CD14-positive monocyte (primary cell): ENCODE data around the gene CTNNA2. TPM values are rescaled to one million over a fixed set of nuclear protein-coding genes. Genes with fewer than 3 reads are reported as not detected.

ENCODE experiments used
- DNase-seq, 3 donors: peaks; one replicate each; pipeline ENCODE4 v3.0.0-alpha.2; 2011 to 2022
- H2AFZ ChIP-seq: 2 replicates; pipeline ENCODE4 v1.6.0; 2012; ENCODE audit warnings: mild to moderate bottlenecking, low read depth, low read length, inconsistent platforms; ENCODE audit not compliant: insufficient read depth, poor library complexity, severe bottlenecking
- H3K27ac ChIP-seq, 2 donors: 1 replicate in 1 of 2; 2 replicates in 1 of 2; pipeline ENCODE4 v1.5.1; 2012 to 2013; ENCODE audit warnings: low read length in 2 of 2, control low read depth in 1 of 2, inconsistent platforms in 1 of 2, low read depth in 1 of 2, mild to moderate bottlenecking in 1 of 2
- H3K27me3 ChIP-seq, 2 donors: one replicate each; pipeline versions ENCODE4 v1.6.0 to v1.6.1; 2011 to 2013; ENCODE audit warnings: low read length in 2 of 2; ENCODE audit not compliant: control insufficient read depth in 2 of 2, insufficient read depth in 2 of 2
- H3K36me3 ChIP-seq, 2 donors: replicated peaks in 1 of 2; 1 replicate in 1 of 2; 2 replicates in 1 of 2; pipeline versions ENCODE4 v1.5.1 to v1.6.1; 2012 to 2013; ENCODE audit warnings: low read length in 2 of 2, control low read depth in 1 of 2, inconsistent platforms in 1 of 2, mild to moderate bottlenecking in 1 of 2; ENCODE audit not compliant: insufficient read depth in 2 of 2, control insufficient read depth in 1 of 2
- H3K4me1 ChIP-seq, 2 donors: 1 replicate in 1 of 2; 2 replicates in 1 of 2; pipeline versions ENCODE4 v1.5.1 to v1.6.1; 2012 to 2013; ENCODE audit warnings: low read length in 2 of 2, control low read depth in 1 of 2, inconsistent platforms in 1 of 2, mild to moderate bottlenecking in 1 of 2, moderate library complexity in 1 of 2; ENCODE audit not compliant: insufficient read depth in 2 of 2, control insufficient read depth in 1 of 2
- H3K4me2 ChIP-seq: replicated peaks from 2 replicates; pipeline ENCODE3; 2012; ENCODE audit warnings: low read length, moderate library complexity, mild to moderate bottlenecking; ENCODE audit not compliant: poor library complexity, severe bottlenecking; ENCODE audit errors: extremely low read depth
- H3K4me3 ChIP-seq, 3 experiments: fragments of 200-600 bp in 1 of 3; sonication (generic) in 1 of 3; replicated peaks in 1 of 3; 1 replicate in 2 of 3; 2 replicates in 1 of 3; pipeline ENCODE4 v1.5.1; 2011 to 2013; ENCODE audit warnings: low read length in 3 of 3, mild to moderate bottlenecking in 3 of 3, control low read depth in 2 of 3, low read depth in 2 of 3, inconsistent platforms in 1 of 3, moderate library complexity in 1 of 3
- H3K79me2 ChIP-seq: 2 replicates; pipeline ENCODE4 v1.6.0; 2012; ENCODE audit warnings: mild to moderate bottlenecking, control low read depth, inconsistent platforms, low read length, moderate library complexity; ENCODE audit not compliant: insufficient read depth
- H3K9ac ChIP-seq: 2 replicates; pipeline ENCODE4 v1.6.0; 2017; ENCODE audit warnings: low read length, mild to moderate bottlenecking; ENCODE audit not compliant: insufficient read depth, poor library complexity, severe bottlenecking
- H3K9me3 ChIP-seq, 2 donors: replicated peaks in 1 of 2; 1 replicate in 1 of 2; 2 replicates in 1 of 2; pipeline versions ENCODE4 v1.5.1 to v1.6.1; 2012 to 2013; ENCODE audit warnings: low read length in 2 of 2, control low read depth in 1 of 2; ENCODE audit not compliant: control insufficient read depth in 1 of 2, insufficient read depth in 1 of 2
- H4K20me1 ChIP-seq: 2 replicates; pipeline ENCODE4 v1.6.0; 2012; ENCODE audit warnings: mild to moderate bottlenecking, low read length, control low read depth, moderate library complexity; ENCODE audit not compliant: insufficient read depth
- H3K27ac Mint-ChIP-seq, 7 donors: one replicate each; pipeline ENCODE4 v1.8.0; 2020; ENCODE audit warnings: mild to moderate bottlenecking in 7 of 7, mixed read lengths in 7 of 7, moderate library complexity in 6 of 7, inconsistent platforms in 2 of 7
- H3K27me3 Mint-ChIP-seq, 3 donors: one replicate each; pipeline ENCODE4 v1.8.0; 2021 to 2022; ENCODE audit warnings: low read depth in 3 of 3, mild to moderate bottlenecking in 3 of 3, mixed read lengths in 3 of 3, moderate library complexity in 3 of 3, inconsistent platforms in 1 of 3
- H3K36me3 Mint-ChIP-seq, 2 donors: one replicate each; pipeline ENCODE4 v1.8.0; 2020; ENCODE audit warnings: mixed read lengths in 2 of 2, inconsistent platforms in 1 of 2, mild to moderate bottlenecking in 1 of 2
- H3K4me1 Mint-ChIP-seq: one replicate; pipeline ENCODE4 v1.8.0; 2020; ENCODE audit warnings: mild to moderate bottlenecking, mixed read lengths
- H3K4me3 Mint-ChIP-seq, 2 donors: one replicate each; pipeline ENCODE4 v1.8.0; 2020; ENCODE audit warnings: mild to moderate bottlenecking in 2 of 2, mixed read lengths in 2 of 2, moderate library complexity in 1 of 2
- H3K9me3 Mint-ChIP-seq, 7 donors: one replicate each; pipeline ENCODE4 v1.8.0; 2020 to 2022; ENCODE audit warnings: mixed read lengths in 7 of 7, mild to moderate bottlenecking in 6 of 7, moderate library complexity in 6 of 7, inconsistent platforms in 2 of 7
- CTCF ChIP-seq: fragments of 200-600 bp; IDR thresholded peaks from one replicate; pipeline ENCODE4 v1.8.0; 2022; ENCODE audit warnings: antibody characterized with exemption, mild to moderate bottlenecking
- WGBS: methylation state at CpG from one replicate; pipeline ENCODE4 v1.1.5; 2013; ENCODE audit warnings: missing lambda C conversion rate; ENCODE audit not compliant: insufficient coverage; 5-methylcytosine and 5-hydroxymethylcytosine counted together
- intact Hi-C, 2 donors: fragments of 100-400 bp; cut with micrococcal nuclease; formaldehyde crosslinking; loops; one replicate each; pipeline versions ENCODE4 v1.15.0 to v1.15.1; 2023
- polyA plus RNA-seq, 3 donors: library from polyadenylated mRNA; depleted of rRNA in 1 of 3; unstranded in 2 of 3; stranded (reverse) in 1 of 3; fragments of 300-500 nt in 2 of 3; fragments of >200 nt in 1 of 3; fragmentation: Illumina TruSeq in 2 of 3; gene quantifications; 1 replicate in 2 of 3; 2 replicates in 1 of 3; pipeline ENCODE4 v1.2.3, GENCODE V29; 2012 to 2021

Gene CTNNA2
- polyA plus RNA-seq, 3 donors, result not detected

- Histone ChIP-seq H3K9ac (no peak overlapping the region), H3K36me3 (no peaks in the 10 kb centered on the region), H3K9me3 (no peaks in the 10 kb centered on the region), H3K4me1 (no peaks in the 10 kb centered on the region), H2AFZ (no peak overlapping the region), H3K4me3 (no peak overlapping the region), H3K27me3 (no peaks in the 10 kb centered on the region), H4K20me1 (no peaks in the 10 kb centered on the region), H3K27ac (no peak overlapping the region), H3K4me2 (no peak overlapping the region), H3K79me2 (no peaks in the 10 kb centered on the region)
- DNase-seq, result no peak
- Mint-ChIP-seq H3K27me3 (peaks cover 0 to 3% (median 1%) of the 10 kb centered on the region in 3 donors), H3K27ac (no peak overlapping the region), H3K4me1 (no peaks in the 10 kb centered on the region), H3K4me3 (no peak overlapping the region), H3K36me3 (no peaks in the 10 kb centered on the region), H3K9me3 (peaks cover 0 to 8% (median 0%) of the 10 kb centered on the region in 7 donors)
- TF ChIP-seq CTCF, result no peak
- WGBS, result 100% methylated on average over 2 of the region's 5 CpGs
- intact Hi-C loops, result no loop called here
Measured at GRCh38 chr2:80258341-80258740, 745.5 kb downstream of the CTNNA2 start.

GRCh38 chr2:80258793-80259192, 745.9 kb downstream of the CTNNA2 start:
- WGBS, result 90% methylated on average over 2 of the region's 5 CpGs
- no peaks in the 10 kb centered on the region for H3K36me3 ChIP-seq
- no peaks in the 10 kb centered on the region for H3K36me3 Mint-ChIP-seq

More at GRCh38 chr2:80258793-80259192, 745.9 kb downstream of the CTNNA2 start:
- Histone ChIP-seq H3K27ac (no peak overlapping the region), H2AFZ (no peak overlapping the region), H3K9me3 (no peaks in the 10 kb centered on the region), H3K9ac (no peak overlapping the region), H3K4me2 (no peak overlapping the region), H3K4me3 (no peak overlapping the region), H3K79me2 (no peaks in the 10 kb centered on the region), H4K20me1 (no peaks in the 10 kb centered on the region), H3K4me1 (no peaks in the 10 kb centered on the region), H3K27me3 (no peaks in the 10 kb centered on the region)
- no peak for TF ChIP-seq CTCF
- Mint-ChIP-seq H3K9me3 (peaks cover 0 to 8% (median 0%) of the 10 kb centered on the region in 7 donors), H3K27ac (no peak overlapping the region), H3K4me3 (no peak overlapping the region), H3K27me3 (peaks cover 0 to 3% (median 1%) of the 10 kb centered on the region in 3 donors), H3K4me1 (no peaks in the 10 kb centered on the region)
- DNase-seq, result no peak
- intact Hi-C loops, result no loop called here
